ENCODE data around the gene ADAMTS2. TPM values are rescaled to one million over a fixed set of nuclear protein-coding genes. Genes with fewer than 3 reads are reported as not detected.

Gene ADAMTS2
- total RNA-seq, 1 donor from 2014 or later = not detected

GRCh38 chr5:179143446-179143845, 201.8 kb downstream of the ADAMTS2 start:
- intact Hi-C loops (cut with micrococcal nuclease) = loop anchor here (10.0 kb wide), 1 partner anchor 909 kb away; the partner anchor contains the start of gene PHYKPL

GRCh38 chr5:179142434-179143198, 202.6 kb downstream of the ADAMTS2 start:
- intact Hi-C loops (cut with micrococcal nuclease) = loop anchor here (10.0 kb wide), 1 partner anchor 908 kb away; the partner anchor contains the start of gene PHYKPL

- intact Hi-C loops (cut with micrococcal nuclease) = loop anchor here (10.0 kb wide), 1 partner anchor 907 kb away; the partner anchor contains the start of gene PHYKPL
Observed at GRCh38 chr5:179141867-179142266, 203.4 kb downstream of the ADAMTS2 start.

GRCh38 chr5:179140293-179140692, 205.0 kb downstream of the ADAMTS2 start:
- intact Hi-C loops (cut with micrococcal nuclease) = loop anchor here (10.0 kb wide), 1 partner anchor 905 kb away; the partner anchor contains the start of gene PHYKPL

- intact Hi-C loops (cut with micrococcal nuclease) = loop anchor here (10.0 kb wide), 1 partner anchor 905 kb away; the partner anchor contains the start of gene PHYKPL
Observed at GRCh38 chr5:179139936-179140235, 205.4 kb downstream of the ADAMTS2 start.

- intact Hi-C loops (cut with micrococcal nuclease) = no loop called here
Observed at GRCh38 chr5:179139111-179139935, 205.9 kb downstream of the ADAMTS2 start.

- intact Hi-C loops (cut with micrococcal nuclease) = no loop called here
Observed at GRCh38 chr5:179138568-179138925, 206.7 kb downstream of the ADAMTS2 start.

- intact Hi-C loops (cut with micrococcal nuclease) = no loop called here
Observed at GRCh38 chr5:179137643-179138567, 207.4 kb downstream of the ADAMTS2 start.

GRCh38 chr5:179137016-179137642, 208.1 kb downstream of the ADAMTS2 start:
- intact Hi-C loops (cut with micrococcal nuclease) = no loop called here

- intact Hi-C loops (cut with micrococcal nuclease) = no loop called here
Observed at GRCh38 chr5:179135441-179136215, 209.6 kb downstream of the ADAMTS2 start.

GRCh38 chr5:179135006-179135405, 210.3 kb downstream of the ADAMTS2 start:
- intact Hi-C loops (cut with micrococcal nuclease) = no loop called here

- intact Hi-C loops (cut with micrococcal nuclease) = no loop called here
Observed at GRCh38 chr5:179134511-179134910, 210.8 kb downstream of the ADAMTS2 start.

GRCh38 chr5:179132586-179133355, 212.5 kb downstream of the ADAMTS2 start:
- intact Hi-C loops (cut with micrococcal nuclease) = no loop called here

GRCh38 chr5:179131886-179132585, 213.2 kb downstream of the ADAMTS2 start:
- intact Hi-C loops (cut with micrococcal nuclease) = no loop called here

- intact Hi-C loops (cut with micrococcal nuclease) = no loop called here
Observed at GRCh38 chr5:179131321-179131835, 213.9 kb downstream of the ADAMTS2 start.

- intact Hi-C loops (cut with micrococcal nuclease) = no loop called here
Observed at GRCh38 chr5:179130101-179130681, 215.1 kb downstream of the ADAMTS2 start.

- intact Hi-C loops (cut with micrococcal nuclease) = no loop called here
Observed at GRCh38 chr5:179129607-179130071, 215.6 kb downstream of the ADAMTS2 start.

- intact Hi-C loops (cut with micrococcal nuclease) = no loop called here
Observed at GRCh38 chr5:179128976-179129375, 216.3 kb downstream of the ADAMTS2 start.
